GM12873 (cell line): ENCODE results near the gene FRMPD1.

Source experiments
- CTCF ChIP-seq: IDR thresholded peaks from 2 replicates; pipeline ENCODE4 v1.5.1; 2012; ENCODE audit warnings: low read depth, mild to moderate bottlenecking, moderate library complexity, low read length, control low read depth; ENCODE audit not compliant: insufficient read depth; ENCODE audit errors: missing control alignments

FRMPD1 gene

GRCh38 chr9:37639109-37639762, 11.5 kb upstream of the FRMPD1 start:
- no peak for TF ChIP-seq CTCF

GRCh38 chr9:37639841-37640240, 10.9 kb upstream of the FRMPD1 start:
- no peak for TF ChIP-seq CTCF

GRCh38 chr9:37640246-37640645, 10.5 kb upstream of the FRMPD1 start:
- TF ChIP-seq CTCF = no peak

GRCh38 chr9:37641331-37641730, 9.4 kb upstream of the FRMPD1 start:
- no peak for TF ChIP-seq CTCF

GRCh38 chr9:37643214-37643613, 7.5 kb upstream of the FRMPD1 start:
- no peak for TF ChIP-seq CTCF

- TF ChIP-seq CTCF = no peak
Measured at GRCh38 chr9:37645903-37646506, 4.7 kb upstream of the FRMPD1 start.

GRCh38 chr9:37650299-37650872, 368 bp upstream of the FRMPD1 start:
- TF ChIP-seq CTCF = no peak
